HG03066 (cell line): ENCODE results near the gene SHANK3.

Source experiments
- ATAC-seq: cut with Tn5 transposase; IDR thresholded peaks from one replicate; pipeline ENCODE4 v1.9.1; 2021; ENCODE audit warnings: low read depth; ENCODE audit not compliant: unreplicated experiment

SHANK3 gene

DNA sequence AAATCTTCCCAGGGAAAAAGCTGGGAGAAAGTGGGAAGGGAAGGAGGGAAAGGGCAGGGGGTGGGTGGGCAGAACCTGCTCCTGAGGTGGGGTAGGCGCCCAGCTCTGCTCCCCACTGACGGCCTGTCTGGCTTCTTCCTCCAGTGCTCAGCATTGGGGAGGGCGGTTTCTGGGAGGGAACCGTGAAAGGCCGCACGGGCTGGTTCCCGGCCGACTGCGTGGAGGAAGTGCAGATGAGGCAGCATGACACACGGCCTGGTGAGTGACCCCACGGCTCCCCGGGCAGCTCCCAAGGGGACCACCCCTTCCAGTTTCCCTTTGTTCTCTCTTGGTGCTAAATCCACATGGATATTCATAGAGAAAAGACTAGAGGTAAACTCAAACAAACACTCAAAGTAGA, 25.9 kb downstream of the SHANK3 start:
- no peak for ATAC-seq

- no peak for ATAC-seq
Observed at GRCh38 chr22:50699001-50699755, 26.6 kb downstream of the SHANK3 start.

DNA sequence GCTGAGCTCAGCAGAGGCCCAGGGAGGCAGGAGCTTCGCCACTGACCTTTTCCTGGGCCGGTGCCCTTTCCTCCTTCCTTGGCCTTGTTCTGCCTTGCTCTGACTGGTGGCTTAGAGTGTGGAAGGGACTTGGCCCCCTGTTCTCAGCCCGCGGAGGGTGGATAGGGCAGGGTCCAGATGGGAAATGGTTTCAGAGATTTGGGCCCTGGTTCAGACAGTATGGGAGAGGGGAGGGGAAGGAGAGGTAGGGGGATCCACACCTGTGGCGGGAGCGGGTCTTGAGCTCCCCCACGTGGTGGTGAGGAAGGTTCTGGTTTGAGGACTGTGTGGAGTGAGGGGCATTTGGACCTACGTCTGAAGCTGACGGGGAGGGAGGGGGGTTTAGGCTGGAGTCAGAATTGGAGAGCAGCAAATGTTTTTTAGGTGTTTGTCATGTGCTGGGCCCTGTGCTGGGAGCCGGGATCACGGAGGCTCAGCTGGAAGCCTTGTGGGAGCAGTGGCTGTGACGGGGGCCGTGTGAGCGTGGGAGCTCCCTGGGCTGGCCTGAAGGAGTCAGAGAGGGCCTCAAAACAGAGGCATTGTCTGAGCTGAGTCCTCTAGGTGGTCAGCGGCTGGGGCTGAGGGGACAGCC, 27.2 kb downstream of the SHANK3 start:
- ATAC-seq, result no peak

DNA sequence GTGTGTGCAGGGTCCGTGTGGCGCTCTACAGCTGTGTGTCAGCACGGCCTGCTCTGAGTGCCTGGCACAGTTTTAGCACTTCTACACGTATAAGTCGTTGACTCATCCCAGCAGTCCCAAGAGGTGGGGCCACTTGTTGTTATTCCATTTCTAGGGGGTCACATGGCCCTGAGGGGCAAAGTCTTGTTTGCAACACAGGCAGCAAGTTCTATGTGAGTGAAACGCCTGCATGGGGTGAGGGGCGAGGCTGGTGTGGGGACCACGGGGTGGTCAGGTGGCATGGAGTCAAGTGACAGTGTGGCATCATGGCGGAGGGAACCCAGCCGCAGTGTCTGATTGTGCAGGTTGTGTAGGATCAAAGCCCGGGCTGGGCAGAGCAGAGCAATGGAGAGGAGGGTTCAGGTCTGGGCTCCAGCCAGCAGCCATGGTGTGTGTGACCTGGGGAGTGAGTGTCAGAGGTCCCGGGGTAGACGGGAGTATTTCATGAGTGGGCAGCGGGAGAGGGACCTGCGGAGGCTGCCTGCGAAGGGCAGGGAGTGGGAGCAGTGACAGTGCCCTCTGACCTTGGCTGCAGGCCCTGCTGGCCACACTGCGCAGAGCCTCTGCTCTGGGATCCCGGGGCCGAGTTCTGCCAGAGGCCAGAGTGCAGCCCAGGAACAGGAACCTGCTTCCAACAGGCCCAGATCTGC, 27.9 kb downstream of the SHANK3 start:
- ATAC-seq, result no peak

GRCh38 chr22:50701076-50701419, 28.4 kb downstream of the SHANK3 start:
- ATAC-seq, result no peak

GRCh38 chr22:50701428-50702154, 29.0 kb downstream of the SHANK3 start:
- no peak for ATAC-seq

- no peak for ATAC-seq
Observed at GRCh38 chr22:50702261-50702671, 29.6 kb downstream of the SHANK3 start.

DNA sequence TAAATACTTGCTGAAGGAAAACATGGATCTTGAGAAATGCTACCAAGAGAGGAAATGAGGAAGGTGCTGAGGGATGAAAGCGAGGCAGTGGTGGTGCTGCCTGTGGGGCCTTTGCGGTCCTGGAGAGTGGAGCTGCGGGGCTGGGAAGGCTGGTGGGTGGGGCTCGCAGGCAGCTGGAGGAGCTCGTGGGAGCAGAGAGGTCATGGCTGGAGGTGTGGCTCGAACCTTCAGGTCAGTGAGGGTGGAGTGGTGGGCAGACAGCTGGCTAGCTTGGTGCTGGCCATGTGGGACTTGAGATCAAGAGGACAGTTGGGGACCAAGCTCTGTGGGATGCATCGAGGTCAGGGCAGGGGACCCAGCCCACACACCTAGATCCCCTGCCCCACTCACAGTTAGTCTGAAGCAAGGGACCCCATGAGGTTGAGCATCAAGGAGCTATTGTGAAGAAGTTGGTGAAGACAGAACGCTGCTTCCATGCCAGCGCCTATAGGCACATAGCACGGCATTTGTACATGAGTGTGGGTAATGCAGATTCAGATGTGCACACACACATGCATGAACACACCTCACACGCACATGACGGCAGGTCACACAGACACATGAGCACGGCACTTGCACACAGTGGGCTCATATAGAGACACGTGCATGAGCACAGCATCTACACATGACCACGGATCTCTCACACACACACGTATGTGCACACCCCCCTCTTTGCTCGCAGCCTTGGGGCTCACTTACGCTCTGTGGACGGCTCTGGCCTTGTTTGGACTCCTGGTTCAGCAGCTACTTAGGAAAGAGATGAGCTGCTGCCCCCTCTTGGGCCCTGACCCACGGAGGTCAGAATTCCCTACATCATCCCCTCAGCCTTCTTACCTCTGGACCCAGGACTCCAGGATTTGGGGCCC, 30.4 kb downstream of the SHANK3 start:
- ATAC-seq, result no peak

DNA sequence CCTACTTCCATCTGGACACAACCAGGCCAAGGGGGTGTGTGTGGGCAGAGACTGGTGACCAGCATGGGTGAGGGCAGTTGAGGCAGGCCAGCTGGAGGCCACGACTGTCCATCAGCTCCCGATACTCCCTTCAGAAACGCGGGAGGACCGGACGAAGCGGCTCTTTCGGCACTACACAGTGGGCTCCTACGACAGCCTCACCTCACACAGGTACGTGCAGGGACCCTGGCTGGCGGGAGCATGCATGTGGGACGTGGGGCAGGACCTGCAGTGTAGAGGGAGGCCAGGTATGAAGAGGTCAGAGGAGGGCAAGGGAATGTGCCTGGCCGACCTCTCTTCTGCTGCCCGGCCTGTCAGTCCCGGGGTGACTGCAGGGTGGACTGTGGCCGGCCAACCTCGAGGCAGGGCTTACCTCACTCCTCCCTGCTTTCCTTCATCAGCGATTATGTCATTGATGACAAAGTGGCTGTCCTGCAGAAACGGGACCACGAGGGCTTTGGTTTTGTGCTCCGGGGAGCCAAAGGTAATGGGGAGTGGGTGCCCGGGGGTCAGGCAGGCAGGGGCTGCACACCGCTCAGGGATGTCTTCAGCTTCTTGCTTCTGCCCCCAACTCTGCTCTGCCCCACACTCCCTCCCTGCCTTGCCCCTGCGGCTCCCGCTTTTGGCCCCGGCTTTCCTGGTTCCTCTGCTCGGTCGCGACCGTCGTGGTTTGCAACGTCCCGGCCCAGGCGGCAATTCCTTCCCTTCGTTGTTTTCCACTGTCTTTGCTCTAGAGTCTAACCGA, 31.3 kb downstream of the SHANK3 start:
- ATAC-seq, result no peak

- ATAC-seq, result no peak
Observed at GRCh38 chr22:50704510-50705218, 32.0 kb downstream of the SHANK3 start.

- ATAC-seq, result no peak
Observed at GRCh38 chr22:50705219-50705691, 32.6 kb downstream of the SHANK3 start.

- no peak for ATAC-seq
Observed at GRCh38 chr22:50705851-50706351, 33.3 kb downstream of the SHANK3 start.

GRCh38 chr22:50706481-50707125, 34.0 kb downstream of the SHANK3 start:
- ATAC-seq, result no peak

DNA sequence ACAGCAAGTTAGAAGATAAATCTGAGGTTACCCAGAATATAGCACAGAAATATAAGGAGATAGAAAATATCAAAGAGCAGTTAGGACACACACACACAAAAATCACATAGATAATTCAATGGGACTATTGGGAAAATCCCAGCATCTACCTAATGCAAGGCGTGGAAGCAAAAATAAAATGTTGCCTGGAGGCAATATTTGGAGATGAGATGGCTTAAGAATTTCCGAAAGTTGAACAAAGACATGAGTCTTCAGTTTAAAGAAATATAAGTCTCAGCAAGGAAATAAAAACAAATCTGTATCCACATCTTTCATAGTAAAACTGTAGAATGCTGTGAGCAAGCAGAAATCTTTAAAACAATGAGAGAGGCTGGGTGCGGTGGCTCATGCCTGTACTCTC, 35.9 kb downstream of the SHANK3 start:
- ATAC-seq, result no peak

- ATAC-seq, result no peak
Observed at GRCh38 chr22:50708996-50709395, 36.4 kb downstream of the SHANK3 start.

DNA sequence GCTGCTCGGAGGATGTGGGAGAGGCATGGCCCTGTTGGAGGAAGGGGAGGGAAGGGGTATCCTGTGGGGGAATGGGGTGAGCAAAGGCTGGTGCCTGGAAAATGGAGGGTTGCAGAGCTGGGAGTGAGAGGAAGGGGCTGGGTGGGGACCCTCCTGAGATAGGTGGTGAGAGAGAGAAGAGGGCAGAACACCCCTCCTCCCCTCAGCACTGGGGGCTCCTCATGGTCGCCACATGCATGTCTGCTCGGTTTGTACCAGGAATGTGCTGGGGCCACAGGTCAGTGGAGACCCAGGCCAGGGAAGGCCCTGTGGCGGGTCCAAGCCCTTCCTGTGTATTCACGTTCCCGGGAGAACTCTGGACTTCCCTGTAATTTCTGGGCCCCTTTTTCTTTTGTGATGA, 37.6 kb downstream of the SHANK3 start:
- no peak for ATAC-seq

DNA sequence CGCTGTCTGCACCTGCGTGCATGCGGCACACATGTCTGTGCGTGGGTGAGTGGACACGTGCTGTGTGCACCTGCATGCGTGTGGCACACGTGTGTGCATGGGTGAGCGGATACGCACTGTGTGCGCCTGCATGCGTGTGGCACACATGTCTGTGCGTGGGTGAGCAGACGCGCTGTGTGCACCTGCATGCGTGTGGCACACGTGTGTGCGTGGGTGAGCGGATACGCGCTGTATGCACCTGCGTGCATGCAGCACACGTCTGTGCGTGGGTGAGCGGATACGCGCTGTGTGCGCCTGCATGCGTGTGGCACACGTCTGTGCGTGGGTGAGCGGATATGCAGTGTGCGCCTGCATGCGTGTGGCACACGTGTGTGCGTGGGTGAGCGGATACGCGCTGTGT, 38.3 kb downstream of the SHANK3 start:
- no peak for ATAC-seq
